Measurements from ENCODE around the gene ETFB.

DNA sequence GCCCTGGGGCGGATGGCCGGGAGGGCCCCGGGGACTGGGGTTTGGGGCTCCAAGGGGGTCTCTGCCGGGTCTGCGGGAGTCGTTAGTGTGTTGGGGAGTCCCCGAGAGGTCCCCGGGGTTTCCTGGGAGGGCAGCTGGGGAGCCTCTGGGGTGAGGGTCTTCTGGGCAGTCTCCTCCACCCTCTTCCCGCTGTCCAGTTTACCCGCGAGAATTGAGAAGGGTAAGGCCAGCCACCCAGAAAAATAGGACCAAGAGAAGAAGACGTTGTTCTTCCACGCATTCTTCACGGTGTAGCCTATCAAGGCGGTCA lies 1.0 kb upstream of the ETFB start:
- TF ChIP-seq, protein P1, sequence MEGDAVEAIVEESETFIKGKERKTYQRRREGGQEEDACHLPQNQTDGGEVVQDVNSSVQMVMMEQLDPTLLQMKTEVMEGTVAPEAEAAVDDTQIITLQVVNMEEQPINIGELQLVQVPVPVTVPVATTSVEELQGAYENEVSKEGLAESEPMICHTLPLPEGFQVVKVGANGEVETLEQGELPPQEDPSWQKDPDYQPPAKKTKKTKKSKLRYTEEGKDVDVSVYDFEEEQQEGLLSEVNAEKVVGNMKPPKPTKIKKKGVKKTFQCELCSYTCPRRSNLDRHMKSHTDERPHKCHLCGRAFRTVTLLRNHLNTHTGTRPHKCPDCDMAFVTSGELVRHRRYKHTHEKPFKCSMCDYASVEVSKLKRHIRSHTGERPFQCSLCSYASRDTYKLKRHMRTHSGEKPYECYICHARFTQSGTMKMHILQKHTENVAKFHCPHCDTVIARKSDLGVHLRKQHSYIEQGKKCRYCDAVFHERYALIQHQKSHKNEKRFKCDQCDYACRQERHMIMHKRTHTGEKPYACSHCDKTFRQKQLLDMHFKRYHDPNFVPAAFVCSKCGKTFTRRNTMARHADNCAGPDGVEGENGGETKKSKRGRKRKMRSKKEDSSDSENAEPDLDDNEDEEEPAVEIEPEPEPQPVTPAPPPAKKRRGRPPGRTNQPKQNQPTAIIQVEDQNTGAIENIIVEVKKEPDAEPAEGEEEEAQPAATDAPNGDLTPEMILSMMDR (conservative IDR thresholded peaks at IDR 0.05), result no peak
- no peak for TF ChIP-seq EZH2 (IDR thresholded peaks at IDR 0.05; ENCODE audit: low read depth)

Measured in PC-9 (cell line).